Progenitor cell of endocrine pancreas (in vitro differentiated cells): ENCODE results near the gene ZXDB. TPM values are rescaled to one million over a fixed set of nuclear protein-coding genes. Genes with fewer than 3 reads are reported as not detected.
"Not testable (repeated sequence)": the region's sequence is repeated elsewhere in the genome, so short reads cannot be mapped to it uniquely, and the experiment has no call there.

Source experiments
- DNase-seq: peaks from one replicate; pipeline ENCODE4 v3.0.0; 2021; ENCODE audit warnings: low spot score; ENCODE audit not compliant: unreplicated experiment
- H3K27ac Mint-ChIP-seq: 2 replicates; pipeline ENCODE4 v1.8.0; 2021; ENCODE audit warnings: mild to moderate bottlenecking, moderate library complexity, mixed read lengths
- H3K27me3 Mint-ChIP-seq: 2 replicates; pipeline ENCODE4 v1.8.0; 2021; ENCODE audit warnings: mixed read lengths
- H3K36me3 Mint-ChIP-seq: 2 replicates; pipeline ENCODE4 v1.8.0; 2022; ENCODE audit warnings: mixed read lengths; ENCODE audit not compliant: insufficient read depth
- H3K4me1 Mint-ChIP-seq: 2 replicates; pipeline ENCODE4 v1.8.0; 2021; ENCODE audit warnings: low read depth, mixed read lengths
- H3K4me3 Mint-ChIP-seq: 2 replicates; pipeline ENCODE4 v1.8.0; 2021; ENCODE audit warnings: low read depth, mild to moderate bottlenecking, moderate library complexity, mixed read lengths
- H3K9me3 Mint-ChIP-seq: 2 replicates; pipeline ENCODE4 v1.8.0; 2021; ENCODE audit warnings: low read depth, mixed read lengths
- total RNA-seq: library from RNA; stranded (reverse); gene quantifications from 2 replicates; pipeline ENCODE4 v1.2.1, GENCODE V29; 2021
- TF ChIP-seq, protein P1 (sequence below): fragments of 200-600 bp; sonication (generic); IDR thresholded peaks from one replicate; pipeline ENCODE4 v1.5.0; 2021; ENCODE audit warnings: antibody characterized with exemption, mild to moderate bottlenecking; ENCODE audit not compliant: unreplicated experiment

ZXDB gene
- total RNA-seq, 1 donor from 2014 or later = 8.0 TPM

DNA sequence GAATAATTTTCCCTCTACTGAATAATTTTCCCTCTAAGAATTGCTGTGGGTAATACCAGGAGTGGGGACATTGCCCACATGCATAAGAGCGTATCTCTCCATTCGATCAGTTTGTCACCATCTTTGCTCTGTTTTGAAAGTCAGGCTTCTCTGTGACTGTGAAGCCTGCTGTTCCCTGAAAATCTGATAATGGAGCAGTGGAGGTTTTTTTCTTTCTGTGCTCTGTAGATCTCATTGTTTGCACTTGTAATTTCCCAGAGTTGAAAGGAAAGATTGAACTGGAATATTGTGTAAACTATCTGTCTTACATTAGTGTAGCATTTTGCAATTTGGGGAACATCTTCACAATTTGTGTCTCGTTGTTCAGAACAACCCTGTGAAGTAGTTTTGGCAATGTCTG lies 4.3 kb downstream of the ZXDB start:
- H3K9me3 Mint-ChIP-seq = peaks cover 5% of the 10 kb centered on the region
- no peak for DNase-seq
- H3K27me3 Mint-ChIP-seq = no peaks in the 10 kb centered on the region
- TF ChIP-seq, protein P1, sequence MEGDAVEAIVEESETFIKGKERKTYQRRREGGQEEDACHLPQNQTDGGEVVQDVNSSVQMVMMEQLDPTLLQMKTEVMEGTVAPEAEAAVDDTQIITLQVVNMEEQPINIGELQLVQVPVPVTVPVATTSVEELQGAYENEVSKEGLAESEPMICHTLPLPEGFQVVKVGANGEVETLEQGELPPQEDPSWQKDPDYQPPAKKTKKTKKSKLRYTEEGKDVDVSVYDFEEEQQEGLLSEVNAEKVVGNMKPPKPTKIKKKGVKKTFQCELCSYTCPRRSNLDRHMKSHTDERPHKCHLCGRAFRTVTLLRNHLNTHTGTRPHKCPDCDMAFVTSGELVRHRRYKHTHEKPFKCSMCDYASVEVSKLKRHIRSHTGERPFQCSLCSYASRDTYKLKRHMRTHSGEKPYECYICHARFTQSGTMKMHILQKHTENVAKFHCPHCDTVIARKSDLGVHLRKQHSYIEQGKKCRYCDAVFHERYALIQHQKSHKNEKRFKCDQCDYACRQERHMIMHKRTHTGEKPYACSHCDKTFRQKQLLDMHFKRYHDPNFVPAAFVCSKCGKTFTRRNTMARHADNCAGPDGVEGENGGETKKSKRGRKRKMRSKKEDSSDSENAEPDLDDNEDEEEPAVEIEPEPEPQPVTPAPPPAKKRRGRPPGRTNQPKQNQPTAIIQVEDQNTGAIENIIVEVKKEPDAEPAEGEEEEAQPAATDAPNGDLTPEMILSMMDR = no peak
- H3K27ac Mint-ChIP-seq = no peak overlapping the region
- peaks cover 24% of the 10 kb centered on the region for H3K4me1 Mint-ChIP-seq
- H3K4me3 Mint-ChIP-seq = peak overlapping the region; percentile 41
- peaks cover 6% of the 10 kb centered on the region for H3K36me3 Mint-ChIP-seq

GRCh38 chrX:57596516-57596915 lies 4.7 kb downstream of the ZXDB start:
- H3K36me3 Mint-ChIP-seq = peaks cover 6% of the 10 kb centered on the region
- H3K27me3 Mint-ChIP-seq = no peaks in the 10 kb centered on the region
- H3K4me1 Mint-ChIP-seq = peaks cover 21% of the 10 kb centered on the region
- DNase-seq = no peak
- H3K27ac Mint-ChIP-seq = no peak overlapping the region
- peak overlapping the region; percentile 28 for H3K4me3 Mint-ChIP-seq
- TF ChIP-seq, protein P1 = no peak
- H3K9me3 Mint-ChIP-seq = peaks cover 5% of the 10 kb centered on the region

- no peak overlapping the region for H3K27ac Mint-ChIP-seq
- TF ChIP-seq, protein P1 = no peak
- no peaks in the 10 kb centered on the region for H3K4me1 Mint-ChIP-seq
- peaks cover 32% of the 10 kb centered on the region for H3K9me3 Mint-ChIP-seq
- H3K36me3 Mint-ChIP-seq = peaks cover 1% of the 10 kb centered on the region
- no peaks in the 10 kb centered on the region for H3K27me3 Mint-ChIP-seq
- H3K4me3 Mint-ChIP-seq = no peak overlapping the region
- DNase-seq = no peak
Observed at GRCh38 chrX:57607295-57608187, 15.7 kb downstream of the ZXDB start.

GRCh38 chrX:57613351-57613750 lies 21.5 kb downstream of the ZXDB start:
- not testable (repeated sequence) for H3K4me1 Mint-ChIP-seq, H3K27me3 Mint-ChIP-seq, H3K27ac Mint-ChIP-seq, H3K4me3 Mint-ChIP-seq, DNase-seq
- Mint-ChIP-seq H3K36me3 (peaks cover 11% of the 10 kb centered on the region), H3K9me3 (peaks cover 59% of the 10 kb centered on the region)

- H3K9me3 Mint-ChIP-seq = peaks cover 50% of the 10 kb centered on the region
- H3K27me3 Mint-ChIP-seq, H3K27ac Mint-ChIP-seq, H3K4me3 Mint-ChIP-seq, H3K4me1 Mint-ChIP-seq, H3K36me3 Mint-ChIP-seq, DNase-seq: not testable (repeated sequence)
Observed at GRCh38 chrX:57629438-57629837, 37.6 kb downstream of the ZXDB start.

DNA sequence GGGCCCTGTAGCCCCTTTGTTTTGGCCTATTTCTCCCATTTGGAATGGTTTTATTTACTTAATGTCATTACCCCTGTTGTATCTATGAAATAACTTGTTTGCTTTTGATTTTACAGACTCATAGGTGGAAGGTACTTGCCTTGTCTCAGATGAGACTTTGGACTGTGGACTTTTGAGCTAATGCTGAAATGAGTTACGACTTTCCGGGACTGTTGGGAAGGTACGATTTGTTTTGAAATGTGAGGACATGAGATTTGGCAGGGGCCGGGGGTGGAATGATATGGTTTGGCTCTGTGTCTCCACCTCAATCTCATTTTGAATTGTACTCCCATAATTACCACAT lies 48.8 kb downstream of the ZXDB start:
- no peak for DNase-seq
- H3K4me1 Mint-ChIP-seq = no peaks in the 10 kb centered on the region
- H3K9me3 Mint-ChIP-seq = peaks cover 63% of the 10 kb centered on the region
- H3K36me3 Mint-ChIP-seq = peaks cover 1% of the 10 kb centered on the region
- no peaks in the 10 kb centered on the region for H3K27me3 Mint-ChIP-seq
- TF ChIP-seq, protein P1 = no peak
- H3K4me3 Mint-ChIP-seq = no peak overlapping the region
- no peak overlapping the region for H3K27ac Mint-ChIP-seq
